H54 (cell line): ENCODE measurements around the gene ZFAND3.
A peak's percentile ranks its signal among the peaks of the same experiment; 100 is the strongest.

Source experiments
- DNase-seq: peaks from one replicate; pipeline ENCODE4 v3.0.0; 2011; ENCODE audit warnings: low spot score, mixed read lengths; ENCODE audit not compliant: insufficient read length
- FAIRE-seq: peaks from 3 replicates; lab custom pipeline; 2011; peaks lifted over from hg19 to GRCh38; lab: Jason Lieb, UNC
- POLR2A ChIP-seq: IDR thresholded peaks from 2 replicates; pipeline ENCODE4 v1.6.1; 2011; ENCODE audit warnings: low read depth, mild to moderate bottlenecking, low read length

Gene ZFAND3

DNA sequence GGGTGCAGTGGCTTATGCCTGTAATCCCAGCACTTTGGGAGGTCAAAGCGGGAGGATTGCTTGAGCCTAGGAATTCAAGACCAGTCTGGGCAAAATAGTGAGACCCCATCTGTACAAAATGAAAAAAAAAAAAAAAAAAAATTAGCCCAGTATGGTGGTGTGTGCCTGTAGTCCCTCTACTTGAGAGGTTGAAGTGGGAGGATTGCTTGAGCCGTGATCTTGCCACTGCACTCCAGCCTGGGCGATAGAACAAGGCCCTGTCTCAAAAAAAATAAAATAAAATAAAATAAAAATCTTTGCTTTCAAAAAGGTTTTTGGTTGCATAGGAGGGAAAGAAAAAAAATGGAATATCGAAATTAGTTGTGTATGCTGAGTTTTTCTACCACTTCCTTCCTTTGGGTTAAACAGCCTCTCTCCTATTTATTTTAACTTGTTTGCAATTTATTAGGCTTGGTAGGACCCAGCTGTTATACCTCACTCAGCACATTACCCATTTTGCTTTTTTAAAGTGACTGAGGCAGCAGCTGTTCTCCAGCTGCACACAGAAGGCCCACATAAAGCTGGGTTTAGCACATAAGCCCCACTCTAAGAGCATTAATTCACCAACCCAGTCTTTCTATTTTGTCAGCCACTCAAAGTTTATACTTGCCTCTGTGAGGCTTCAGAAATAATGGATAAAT lies 152.3 kb downstream of the ZFAND3 start:
- FAIRE-seq, result no peak
- TF ChIP-seq POLR2A, result no peak
- no peak for DNase-seq

GRCh38 chr6:37972994-37973757 lies 153.6 kb downstream of the ZFAND3 start:
- no peak for FAIRE-seq
- no peak for DNase-seq
- no peak for TF ChIP-seq POLR2A

DNA sequence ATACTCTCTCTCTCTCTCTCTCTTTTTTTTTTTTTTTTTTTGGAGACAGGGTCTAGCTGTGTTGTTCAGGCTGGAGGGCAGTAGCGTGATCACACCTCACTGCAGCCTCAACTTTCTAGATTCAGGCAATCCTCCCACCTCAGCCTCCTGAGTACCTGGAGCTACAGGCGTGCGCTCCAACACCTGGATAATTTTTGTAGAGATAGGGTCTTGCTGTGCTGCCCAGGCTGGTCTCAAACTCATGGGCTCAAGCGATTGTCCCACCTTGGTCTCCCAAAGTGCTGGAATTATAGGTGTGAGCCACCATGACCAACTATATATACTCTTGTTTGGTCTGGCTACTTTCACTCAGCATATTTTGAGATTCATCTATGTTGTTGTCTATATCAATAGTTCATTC lies 154.9 kb downstream of the ZFAND3 start:
- DNase-seq, result no peak
- FAIRE-seq, result no peak
- no peak for TF ChIP-seq POLR2A

GRCh38 chr6:37974943-37975342 lies 155.4 kb downstream of the ZFAND3 start:
- TF ChIP-seq POLR2A, result no peak
- DNase-seq (no peak), FAIRE-seq (peak; percentile 58)

DNA sequence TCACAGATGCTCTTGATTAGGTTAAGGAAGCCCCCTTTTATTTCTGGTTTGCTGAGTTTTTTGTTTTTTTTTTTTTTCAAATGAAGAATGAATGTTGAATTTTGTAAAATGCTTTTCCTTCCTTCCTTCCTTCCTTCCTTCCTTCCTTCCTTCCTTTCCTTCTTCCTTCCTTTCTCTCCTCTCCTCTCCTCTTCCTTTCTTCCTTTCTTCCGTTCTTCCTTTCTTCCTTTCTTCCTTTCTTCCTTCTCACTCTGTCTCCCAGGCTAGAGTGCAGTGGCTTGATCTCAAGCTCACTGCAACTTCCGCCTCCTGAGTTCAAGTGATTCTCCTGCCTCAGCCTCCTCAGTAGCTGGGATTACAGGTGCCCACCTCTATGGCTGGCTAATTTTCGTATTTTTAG lies 158.2 kb downstream of the ZFAND3 start:
- no peak for FAIRE-seq
- TF ChIP-seq POLR2A, result no peak
- DNase-seq, result no peak

DNA sequence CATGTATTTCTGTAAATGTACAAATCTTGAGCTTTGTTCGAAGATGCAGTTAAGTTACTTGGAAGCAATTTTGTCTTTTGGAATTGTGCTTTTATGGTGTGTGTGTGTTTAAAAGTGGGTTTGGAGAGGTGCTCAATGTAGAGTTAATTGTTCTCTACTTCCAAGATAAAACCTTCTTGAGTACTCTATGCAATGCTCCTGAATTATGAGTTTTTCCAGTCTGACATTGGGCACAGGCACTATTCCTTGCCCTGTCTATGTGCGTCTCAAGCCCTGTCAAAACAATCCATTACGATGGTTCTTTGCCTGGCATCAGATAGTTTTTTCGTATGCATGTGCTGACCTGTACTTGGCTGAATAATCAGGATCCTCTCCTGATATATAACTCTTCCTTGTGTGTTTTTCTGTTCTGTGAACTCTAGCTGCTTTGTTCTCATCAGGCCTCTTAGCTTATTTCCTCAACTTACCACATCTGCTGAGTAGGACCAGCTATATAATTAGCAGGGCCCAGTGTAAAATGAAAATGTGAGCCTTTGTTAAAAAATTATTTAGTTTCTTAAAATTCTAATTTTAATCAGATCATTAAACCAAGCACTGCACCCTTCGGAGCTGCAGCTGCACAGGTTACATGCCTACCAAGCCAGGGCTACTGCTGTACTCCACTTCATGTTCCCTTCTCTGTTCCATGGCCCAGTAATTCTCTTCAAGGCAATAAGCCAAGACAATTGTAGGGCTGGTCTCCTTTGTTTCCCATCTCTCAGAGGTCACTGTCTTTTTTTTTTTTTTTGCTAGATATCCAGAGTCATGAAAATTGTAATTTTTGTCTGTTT lies 160.1 kb downstream of the ZFAND3 start:
- FAIRE-seq (peak; percentile 60), DNase-seq (no peak)
- no peak for TF ChIP-seq POLR2A

- no peak for TF ChIP-seq POLR2A
- no peak for DNase-seq
- FAIRE-seq, result no peak
These were observed 160.7 kb downstream of the ZFAND3 start for GRCh38 chr6:37980222-37980595.

DNA sequence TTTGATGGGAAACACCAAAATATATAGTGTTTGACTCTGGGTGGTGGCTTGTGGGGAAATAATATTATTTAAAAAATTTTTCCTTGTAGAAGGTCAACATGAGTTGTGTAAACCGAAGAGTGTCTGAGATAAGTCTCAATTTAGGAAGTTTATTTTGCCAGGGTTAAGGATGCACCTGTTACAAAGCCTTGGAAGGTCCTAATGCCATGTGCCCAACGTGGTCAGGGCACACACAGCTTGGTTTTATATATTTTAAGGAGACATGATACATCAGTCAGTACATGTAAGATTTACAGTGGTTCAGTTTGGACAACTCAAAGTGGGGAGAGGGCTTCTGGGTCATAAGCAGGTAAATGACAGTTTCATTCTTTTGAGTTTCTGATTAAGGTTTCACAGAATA lies 162.1 kb downstream of the ZFAND3 start:
- no peak for TF ChIP-seq POLR2A
- DNase-seq (no peak), FAIRE-seq (no peak)

GRCh38 chr6:37982317-37982716 lies 162.8 kb downstream of the ZFAND3 start:
- TF ChIP-seq POLR2A, result no peak
- no peak for FAIRE-seq
- DNase-seq, result no peak

GRCh38 chr6:37983720-37984501 lies 164.4 kb downstream of the ZFAND3 start:
- DNase-seq (no peak), FAIRE-seq (no peak)
- TF ChIP-seq POLR2A, result no peak

- DNase-seq, result no peak
- no peak for TF ChIP-seq POLR2A
- no peak for FAIRE-seq
These were observed 165.1 kb downstream of the ZFAND3 start for GRCh38 chr6:37984578-37984977.

GRCh38 chr6:37985355-37985754 lies 165.8 kb downstream of the ZFAND3 start:
- TF ChIP-seq POLR2A, result no peak
- FAIRE-seq, result no peak
- DNase-seq, result no peak

DNA sequence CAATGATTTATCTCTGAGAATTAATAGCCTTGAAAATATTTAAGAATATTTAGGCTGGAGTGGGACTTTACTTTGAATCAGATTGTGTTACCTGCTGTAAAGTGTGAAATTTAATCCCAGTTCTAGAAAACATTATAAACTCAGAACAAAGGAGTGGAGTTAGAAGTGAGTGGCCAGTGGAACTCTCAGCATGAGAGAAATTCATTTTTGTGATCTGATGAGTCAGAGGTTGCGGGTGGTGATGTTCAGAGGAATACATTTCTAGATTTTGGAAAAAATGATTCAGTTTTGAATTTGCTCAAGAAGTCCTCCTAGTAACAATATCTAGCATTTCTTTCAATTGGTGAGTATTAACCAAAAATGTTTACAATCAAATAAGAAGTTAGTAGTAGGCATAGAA lies 167.5 kb downstream of the ZFAND3 start:
- no peak for TF ChIP-seq POLR2A
- no peak for FAIRE-seq
- peak; percentile 20 for DNase-seq

GRCh38 chr6:37987559-37987958 lies 168.0 kb downstream of the ZFAND3 start:
- TF ChIP-seq POLR2A, result no peak
- FAIRE-seq (no peak), DNase-seq (no peak)
